22Rv1 (cell line): Measurements from ENCODE around the gene ATP8B1.

ENCODE experiments used
- ZFX ChIP-seq: fragments of 450-650 bp; IDR thresholded peaks from 2 replicates; pipeline ENCODE4 v1.6.1; 2017; ENCODE audit warnings: antibody characterized with exemption, borderline replicate concordance
- TF ChIP-seq, protein P1 (sequence below): fragments of 450-650 bp; IDR thresholded peaks from 2 replicates; pipeline ENCODE4 v1.5.1; 2017; ENCODE audit warnings: mild to moderate bottlenecking

DNA sequence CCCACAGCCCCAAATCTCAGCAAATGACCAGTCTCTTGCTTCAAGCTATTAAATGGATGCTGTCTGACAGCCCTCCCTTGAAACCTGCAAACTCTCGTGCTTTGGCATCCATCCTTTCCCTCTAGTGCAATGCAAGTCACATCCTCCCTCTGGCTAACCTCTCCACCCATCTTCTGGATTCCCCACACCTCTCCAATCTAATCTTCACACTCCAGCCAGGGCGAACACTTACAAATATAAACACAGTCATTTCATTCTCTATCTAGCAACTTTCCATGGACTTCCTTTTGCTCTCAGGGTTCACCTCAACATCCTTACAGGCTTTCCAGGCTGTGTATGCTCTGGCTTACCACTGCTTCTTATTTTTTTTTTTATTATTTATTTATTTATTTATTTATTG, 171.4 kb downstream of the ATP8B1 start:
- TF ChIP-seq, protein P1, sequence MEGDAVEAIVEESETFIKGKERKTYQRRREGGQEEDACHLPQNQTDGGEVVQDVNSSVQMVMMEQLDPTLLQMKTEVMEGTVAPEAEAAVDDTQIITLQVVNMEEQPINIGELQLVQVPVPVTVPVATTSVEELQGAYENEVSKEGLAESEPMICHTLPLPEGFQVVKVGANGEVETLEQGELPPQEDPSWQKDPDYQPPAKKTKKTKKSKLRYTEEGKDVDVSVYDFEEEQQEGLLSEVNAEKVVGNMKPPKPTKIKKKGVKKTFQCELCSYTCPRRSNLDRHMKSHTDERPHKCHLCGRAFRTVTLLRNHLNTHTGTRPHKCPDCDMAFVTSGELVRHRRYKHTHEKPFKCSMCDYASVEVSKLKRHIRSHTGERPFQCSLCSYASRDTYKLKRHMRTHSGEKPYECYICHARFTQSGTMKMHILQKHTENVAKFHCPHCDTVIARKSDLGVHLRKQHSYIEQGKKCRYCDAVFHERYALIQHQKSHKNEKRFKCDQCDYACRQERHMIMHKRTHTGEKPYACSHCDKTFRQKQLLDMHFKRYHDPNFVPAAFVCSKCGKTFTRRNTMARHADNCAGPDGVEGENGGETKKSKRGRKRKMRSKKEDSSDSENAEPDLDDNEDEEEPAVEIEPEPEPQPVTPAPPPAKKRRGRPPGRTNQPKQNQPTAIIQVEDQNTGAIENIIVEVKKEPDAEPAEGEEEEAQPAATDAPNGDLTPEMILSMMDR: no peak
- no peak for TF ChIP-seq ZFX
